ENCODE measurements around the gene NTSR2.

The NTSR2 gene

DNA sequence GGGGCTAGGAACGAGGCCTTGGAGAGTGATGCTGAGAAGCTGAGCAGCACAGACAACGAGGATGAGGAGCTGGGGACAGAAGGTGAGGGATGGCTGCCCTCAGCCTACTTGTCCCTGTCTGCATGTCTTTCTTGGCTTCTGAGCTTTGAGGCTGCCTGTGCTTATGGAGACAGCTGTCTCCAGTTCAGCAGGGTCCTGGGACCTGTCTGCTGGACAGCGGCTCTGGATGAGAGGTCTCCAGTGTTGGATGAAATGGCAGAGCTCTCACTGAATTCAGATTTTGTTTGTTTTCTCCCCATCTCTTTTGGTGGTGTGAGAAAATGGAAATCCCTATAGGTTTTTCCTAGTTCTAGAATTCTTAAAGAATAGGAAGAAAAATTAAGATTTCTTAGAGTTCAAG lies 54.8 kb downstream of the NTSR2 start:
- no peaks in the 10 kb centered on the region for H3K9me3 ChIP-seq (ENCODE audit: control insufficient read depth, insufficient read depth, low read length)
- H3K4me1 ChIP-seq (ENCODE audit: control insufficient read depth, insufficient read depth, low read length) = no peaks in the 10 kb centered on the region
- peaks cover 20% of the 10 kb centered on the region for H3K36me3 ChIP-seq (ENCODE audit: control insufficient read depth, insufficient read depth, low read length)
- no peak overlapping the region for H3K4me3 ChIP-seq (ENCODE audit: low read length)
- no peak for DNase-seq (ENCODE audit: low read depth, low spot score)
- no peak overlapping the region for H3K27ac ChIP-seq (ENCODE audit: low read length)
- no peaks in the 10 kb centered on the region for H3K27me3 ChIP-seq (ENCODE audit: control insufficient read depth, insufficient read depth, low read length)
- no CpG with 5 or more reads among the region's 3 CpGs for WGBS (ENCODE audit: insufficient coverage, insufficient read length)

DNA sequence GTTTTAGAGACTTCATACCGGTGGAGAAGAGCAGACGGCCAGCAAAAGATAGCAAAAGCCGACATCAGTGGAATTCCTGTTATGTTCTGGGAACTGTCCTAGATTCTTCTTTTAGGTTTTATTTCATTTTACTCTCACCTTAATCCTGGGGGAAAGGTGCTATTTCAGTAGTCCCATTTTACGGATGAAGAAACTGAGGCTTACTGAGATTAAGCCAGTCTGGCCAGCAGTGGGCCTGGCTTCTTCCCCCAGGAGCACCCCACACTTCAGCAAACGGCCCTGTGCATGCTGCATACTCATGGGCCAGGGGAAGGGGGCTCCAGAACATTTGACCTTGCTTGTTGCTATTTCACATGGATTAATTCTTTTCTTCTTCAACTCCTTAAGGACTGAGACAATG lies 56.7 kb downstream of the NTSR2 start:
- Histone ChIP-seq H3K36me3 (ENCODE audit: control insufficient read depth, insufficient read depth, low read length) (peaks cover 15% of the 10 kb centered on the region), H3K4me1 (ENCODE audit: control insufficient read depth, insufficient read depth, low read length) (no peaks in the 10 kb centered on the region), H3K9me3 (ENCODE audit: control insufficient read depth, insufficient read depth, low read length) (no peaks in the 10 kb centered on the region), H3K27me3 (ENCODE audit: control insufficient read depth, insufficient read depth, low read length) (no peaks in the 10 kb centered on the region), H3K27ac (ENCODE audit: low read length) (no peak overlapping the region), H3K4me3 (ENCODE audit: low read length) (no peak overlapping the region)
- DNase-seq (ENCODE audit: low read depth, low spot score) = no peak
- WGBS (ENCODE audit: insufficient coverage, insufficient read length) = no CpG with 5 or more reads among the region's 5 CpGs

DNA sequence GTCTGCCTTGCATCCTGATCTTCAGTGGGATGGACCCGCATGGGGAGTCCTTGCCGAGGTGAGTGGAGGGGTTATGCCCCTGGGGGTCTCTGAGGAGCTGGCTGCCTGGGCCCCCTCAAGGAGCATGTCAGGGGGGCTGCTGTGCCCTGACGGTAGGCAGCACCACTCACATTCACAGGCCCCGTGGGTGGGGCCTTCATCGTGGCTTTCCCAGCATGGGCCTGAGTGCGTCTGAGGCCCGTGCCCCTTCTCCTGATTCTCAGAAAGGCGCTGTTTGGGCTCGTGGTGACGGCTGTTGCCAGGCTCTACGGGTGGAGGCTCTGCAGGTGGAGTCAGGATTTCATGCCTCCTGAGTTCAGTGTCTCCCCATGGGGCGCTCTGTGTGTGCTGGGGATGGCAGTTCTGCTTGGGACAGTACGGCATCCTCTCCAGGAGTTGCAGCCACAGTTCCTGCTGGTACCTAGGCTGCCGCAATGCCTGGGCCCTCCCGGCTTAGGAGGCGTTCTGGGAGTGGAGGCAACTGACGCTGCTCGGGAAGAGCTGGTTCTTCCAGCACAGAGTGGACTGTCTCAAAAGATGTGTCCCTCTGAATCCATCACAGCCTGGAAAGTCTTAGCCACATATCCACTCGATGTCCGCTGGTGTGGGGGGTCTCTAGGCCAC lies 57.3 kb downstream of the NTSR2 start:
- no peak for DNase-seq (ENCODE audit: low read depth, low spot score)
- H3K27ac ChIP-seq (ENCODE audit: low read length) = no peak overlapping the region
- WGBS (ENCODE audit: insufficient coverage, insufficient read length) = no CpG with 5 or more reads among the region's 20 CpGs

DNA sequence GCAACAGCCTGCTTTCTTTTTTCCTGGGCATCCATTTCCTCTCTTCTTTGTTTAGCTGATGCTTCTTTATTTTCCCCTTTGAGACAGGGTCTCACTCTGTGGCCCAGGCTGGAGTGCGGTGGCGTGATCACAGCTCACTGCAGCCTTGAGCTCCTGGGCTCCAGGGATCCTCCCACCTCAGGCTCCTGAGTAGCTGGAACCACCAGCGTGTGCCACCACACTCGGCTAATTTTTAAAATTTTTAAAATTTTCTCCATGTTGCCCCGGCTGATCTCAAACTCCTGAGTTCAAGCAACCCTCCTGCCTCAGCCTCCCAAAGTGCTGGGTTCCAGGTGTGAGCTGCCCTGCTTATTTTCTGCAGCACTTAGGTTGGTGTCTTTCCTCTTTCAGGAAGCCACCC lies 58.7 kb downstream of the NTSR2 start:
- no CpG with 5 or more reads among the region's 5 CpGs for WGBS (ENCODE audit: insufficient coverage, insufficient read length)
- H3K4me3 ChIP-seq (ENCODE audit: low read length) = no peak overlapping the region
- H3K27me3 ChIP-seq (ENCODE audit: control insufficient read depth, insufficient read depth, low read length) = no peaks in the 10 kb centered on the region
- DNase-seq (ENCODE audit: low read depth, low spot score) = no peak
- H3K9me3 ChIP-seq (ENCODE audit: control insufficient read depth, insufficient read depth, low read length) = no peaks in the 10 kb centered on the region
- peaks cover 8% of the 10 kb centered on the region; the same call in 1 of the 2 replicates for H3K36me3 ChIP-seq (ENCODE audit: control insufficient read depth, insufficient read depth, low read length)
- no peak overlapping the region for H3K27ac ChIP-seq (ENCODE audit: low read length)
- no peaks in the 10 kb centered on the region for H3K4me1 ChIP-seq (ENCODE audit: control insufficient read depth, insufficient read depth, low read length)

More for the DNA sequence above, 57.3 kb downstream of the NTSR2 start:
- H3K4me3 ChIP-seq (ENCODE audit: low read length) = no peak overlapping the region
- no peaks in the 10 kb centered on the region for H3K9me3 ChIP-seq (ENCODE audit: control insufficient read depth, insufficient read depth, low read length)
- peaks cover 15% of the 10 kb centered on the region; the same call in 1 of the 2 replicates for H3K36me3 ChIP-seq (ENCODE audit: control insufficient read depth, insufficient read depth, low read length)
- H3K27me3 ChIP-seq (ENCODE audit: control insufficient read depth, insufficient read depth, low read length) = no peaks in the 10 kb centered on the region
- no peaks in the 10 kb centered on the region for H3K4me1 ChIP-seq (ENCODE audit: control insufficient read depth, insufficient read depth, low read length)

DNA sequence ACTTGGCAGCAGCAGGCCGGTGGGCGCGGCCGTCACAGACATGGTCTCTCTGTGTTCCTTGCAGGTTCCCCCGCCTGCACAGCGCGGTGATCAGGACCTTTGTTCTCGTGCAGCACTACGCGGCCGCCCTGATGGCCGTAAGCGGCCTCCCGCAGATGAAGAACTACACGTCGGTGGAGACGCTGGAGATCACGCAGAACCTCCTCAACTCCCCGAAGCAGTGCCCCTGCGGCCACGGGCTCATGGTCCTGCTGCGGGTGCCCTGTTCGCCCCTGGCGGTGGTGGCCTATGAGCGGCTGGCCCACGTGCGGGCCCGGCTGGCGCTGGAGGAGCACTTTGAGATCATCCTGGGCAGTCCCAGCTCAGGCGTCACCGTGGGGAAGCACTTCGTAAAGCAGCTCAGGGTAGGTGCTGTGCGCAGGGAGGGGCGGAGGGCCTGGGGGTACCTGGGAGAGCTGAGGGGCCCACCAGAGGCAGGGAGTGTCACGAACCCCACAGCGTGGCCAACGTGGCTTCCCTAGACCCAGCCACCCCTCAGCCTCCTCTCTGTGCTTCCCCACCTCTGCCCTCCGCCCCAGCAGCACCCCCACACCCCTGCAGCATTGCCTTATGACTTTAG lies 59.3 kb downstream of the NTSR2 start:
- H3K4me3 ChIP-seq (ENCODE audit: low read length) = no peak overlapping the region
- WGBS (ENCODE audit: insufficient coverage, insufficient read length) = no CpG with 5 or more reads among the region's 38 CpGs
- peaks cover 8% of the 10 kb centered on the region; the same call in 1 of the 2 replicates for H3K36me3 ChIP-seq (ENCODE audit: control insufficient read depth, insufficient read depth, low read length)
- no peaks in the 10 kb centered on the region for H3K9me3 ChIP-seq (ENCODE audit: control insufficient read depth, insufficient read depth, low read length)
- H3K4me1 ChIP-seq (ENCODE audit: control insufficient read depth, insufficient read depth, low read length) = no peaks in the 10 kb centered on the region
- H3K27me3 ChIP-seq (ENCODE audit: control insufficient read depth, insufficient read depth, low read length) = no peaks in the 10 kb centered on the region
- no peak overlapping the region for H3K27ac ChIP-seq (ENCODE audit: low read length)
- no peak for DNase-seq (ENCODE audit: low read depth, low spot score)
